Measurements from ENCODE around the gene SLC4A4.

DNA sequence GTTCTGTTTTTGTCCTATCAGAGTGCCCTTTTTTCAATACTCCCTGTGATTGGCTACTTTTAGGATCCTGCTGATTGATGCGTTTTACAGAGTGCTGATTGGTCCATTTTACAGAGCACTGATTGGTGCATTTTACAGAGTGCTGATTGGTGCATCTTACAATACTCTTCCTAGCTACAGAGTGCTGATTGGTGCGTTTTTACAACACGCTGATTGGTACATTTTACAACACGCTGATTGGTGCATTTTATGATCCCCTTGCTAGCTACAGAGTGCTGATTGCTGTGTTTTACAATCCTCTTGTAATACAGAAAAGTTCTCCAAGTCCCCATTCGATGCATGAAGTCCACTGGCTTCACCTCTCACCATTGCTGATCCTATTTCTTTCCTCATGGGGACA is 268.3 kb downstream of the SLC4A4 start:
- TF ChIP-seq POLR2A (IDR thresholded peaks at IDR 0.05; ENCODE audit: low read length) (no peak), GATA1 (IDR thresholded peaks at IDR 0.05; ENCODE audit: low read depth, low read length) (no peak)

Measured in erythroblast (primary cell).